Muscle of leg (tissue), 11 donors: Measurements from ENCODE around the gene NDUFAF5. TPM values are rescaled to one million over a fixed set of nuclear protein-coding genes. Genes with fewer than 3 reads are reported as not detected.

Experiments used
- DNase-seq: peaks from one replicate; pipeline ENCODE4 v3.0.0; 2013
- H3K27ac ChIP-seq: one replicate; pipeline ENCODE4 v1.5.1; 2013; ENCODE audit warnings: mild to moderate bottlenecking, low read length, control low read depth
- H3K27me3 ChIP-seq: one replicate; pipeline ENCODE4 v1.6.1; 2013; ENCODE audit warnings: low read length; ENCODE audit not compliant: control insufficient read depth, insufficient read depth
- H3K36me3 ChIP-seq: one replicate; pipeline ENCODE4 v1.6.1; 2013; ENCODE audit warnings: low read length; ENCODE audit not compliant: control insufficient read depth, insufficient read depth
- H3K4me1 ChIP-seq: one replicate; pipeline ENCODE4 v1.6.1; 2013; ENCODE audit warnings: low read length; ENCODE audit not compliant: control insufficient read depth, insufficient read depth
- H3K4me3 ChIP-seq: one replicate; pipeline ENCODE4 v1.5.1; 2013; ENCODE audit warnings: low read length, control low read depth
- H3K9me3 ChIP-seq: replicated peaks from 2 replicates; pipeline ENCODE4 v1.6.1; 2013; ENCODE audit warnings: low read depth, low read length; ENCODE audit not compliant: control insufficient read depth
- WGBS: methylation state at CpG from one replicate; pipeline ENCODE4 v1.1.5; 2013; ENCODE audit warnings: missing lambda C conversion rate; ENCODE audit not compliant: insufficient coverage; 5-methylcytosine and 5-hydroxymethylcytosine counted together
- polyA plus RNA-seq, 8 donors: library from polyadenylated mRNA; unstranded; fragments of 120-200 nt; gene quantifications; one replicate each; pipeline versions ENCODE4 v1.2.1 to v1.2.3, GENCODE V29; 2013; ENCODE audit warnings: inconsistent platforms in 1 of 8, low replicate concordance in 1 of 8; ENCODE audit not compliant: insufficient read length in 8 of 8, insufficient read depth in 1 of 8
- total RNA-seq: library from RNA; stranded (reverse); fragments of 120-200 nt; gene quantifications from one replicate; pipeline ENCODE4 v1.2.4, GENCODE V29; 2013

Gene NDUFAF5
- total and polyA plus RNA-seq, 9 donors = 14.0 to 26.0 (median 17.9) TPM

GRCh38 chr20:13839421-13840092 lies 54.7 kb downstream of the NDUFAF5 start:
- no peak overlapping the region for H3K4me3 ChIP-seq
- H3K4me1 ChIP-seq = no peaks in the 10 kb centered on the region
- no peak overlapping the region for H3K27ac ChIP-seq
- peaks cover 2% of the 10 kb centered on the region for H3K27me3 ChIP-seq
- no peaks in the 10 kb centered on the region for H3K36me3 ChIP-seq
- H3K9me3 ChIP-seq = no peaks in the 10 kb centered on the region
- WGBS = 53% methylated on average over 4 of the region's 4 CpGs
- DNase-seq = no peak

GRCh38 chr20:13840093-13840465 lies 55.3 kb downstream of the NDUFAF5 start:
- H3K9me3 ChIP-seq = no peaks in the 10 kb centered on the region
- 67% methylated on average over 3 of the region's 4 CpGs for WGBS
- no peak overlapping the region for H3K4me3 ChIP-seq
- H3K27me3 ChIP-seq = peaks cover 2% of the 10 kb centered on the region
- no peak overlapping the region for H3K27ac ChIP-seq
- DNase-seq = no peak
- H3K36me3 ChIP-seq = no peaks in the 10 kb centered on the region
- H3K4me1 ChIP-seq = no peaks in the 10 kb centered on the region

- peaks cover 2% of the 10 kb centered on the region for H3K27me3 ChIP-seq
- WGBS = 100% methylated on average over 1 of the region's 3 CpGs
- H3K4me3 ChIP-seq = no peak overlapping the region
- no peaks in the 10 kb centered on the region for H3K9me3 ChIP-seq
- H3K4me1 ChIP-seq = no peaks in the 10 kb centered on the region
- H3K36me3 ChIP-seq = no peaks in the 10 kb centered on the region
- DNase-seq = no peak
- no peak overlapping the region for H3K27ac ChIP-seq
These were observed 56.4 kb downstream of the NDUFAF5 start for GRCh38 chr20:13841206-13841605.

GRCh38 chr20:13844296-13844695 lies 59.5 kb downstream of the NDUFAF5 start:
- H3K36me3 ChIP-seq = no peaks in the 10 kb centered on the region
- no CpG with 5 or more reads among the region's 4 CpGs for WGBS
- no peak for DNase-seq
- H3K27ac ChIP-seq = no peak overlapping the region
- no peak overlapping the region for H3K4me3 ChIP-seq
- no peaks in the 10 kb centered on the region for H3K4me1 ChIP-seq
- peaks cover 2% of the 10 kb centered on the region for H3K27me3 ChIP-seq
- H3K9me3 ChIP-seq = no peaks in the 10 kb centered on the region

GRCh38 chr20:13851279-13851678 lies 66.5 kb downstream of the NDUFAF5 start:
- Histone ChIP-seq H3K27me3 (no peaks in the 10 kb centered on the region), H3K27ac (no peak overlapping the region), H3K36me3 (no peaks in the 10 kb centered on the region), H3K4me3 (no peak overlapping the region), H3K9me3 (no peaks in the 10 kb centered on the region), H3K4me1 (no peaks in the 10 kb centered on the region)
- no peak for DNase-seq
- no CpG with 5 or more reads among the region's 2 CpGs for WGBS

- Histone ChIP-seq H3K36me3 (no peaks in the 10 kb centered on the region), H3K4me1 (no peaks in the 10 kb centered on the region), H3K27ac (no peak overlapping the region), H3K27me3 (no peaks in the 10 kb centered on the region), H3K9me3 (no peaks in the 10 kb centered on the region), H3K4me3 (no peak overlapping the region)
- no peak for DNase-seq
- no CpG with 5 or more reads among the region's 1 CpG for WGBS
These were observed 67.5 kb downstream of the NDUFAF5 start for GRCh38 chr20:13852306-13852705.

GRCh38 chr20:13855613-13856012 lies 70.8 kb downstream of the NDUFAF5 start:
- no peak for DNase-seq
- Histone ChIP-seq H3K9me3 (no peaks in the 10 kb centered on the region), H3K27ac (no peak overlapping the region), H3K4me3 (no peak overlapping the region), H3K27me3 (no peaks in the 10 kb centered on the region), H3K4me1 (no peaks in the 10 kb centered on the region), H3K36me3 (no peaks in the 10 kb centered on the region)
- WGBS = 86% methylated on average over 1 of the region's 4 CpGs

GRCh38 chr20:13856354-13856753 lies 71.5 kb downstream of the NDUFAF5 start:
- no peak overlapping the region for H3K27ac ChIP-seq

GRCh38 chr20:13857304-13857703 lies 72.5 kb downstream of the NDUFAF5 start:
- no CpG with 5 or more reads among the region's 3 CpGs for WGBS
- H3K4me3 ChIP-seq = no peak overlapping the region

More at GRCh38 chr20:13856354-13856753, 71.5 kb downstream of the NDUFAF5 start:
- Histone ChIP-seq H3K27me3 (no peaks in the 10 kb centered on the region), H3K36me3 (no peaks in the 10 kb centered on the region), H3K4me3 (no peak overlapping the region), H3K4me1 (no peaks in the 10 kb centered on the region), H3K9me3 (no peaks in the 10 kb centered on the region)
- no CpG with 5 or more reads among the region's 4 CpGs for WGBS
- no peak for DNase-seq

GRCh38 chr20:13857961-13858360 lies 73.1 kb downstream of the NDUFAF5 start:
- no peaks in the 10 kb centered on the region for H3K9me3 ChIP-seq
- H3K4me1 ChIP-seq = no peaks in the 10 kb centered on the region
- H3K27ac ChIP-seq = no peak overlapping the region
- peak; percentile 18 for DNase-seq
- H3K36me3 ChIP-seq = no peaks in the 10 kb centered on the region
- H3K27me3 ChIP-seq = no peaks in the 10 kb centered on the region
- H3K4me3 ChIP-seq = no peak overlapping the region
- WGBS = 68% methylated on average over 5 of the region's 7 CpGs

More at GRCh38 chr20:13857304-13857703, 72.5 kb downstream of the NDUFAF5 start:
- Histone ChIP-seq H3K27ac (no peak overlapping the region), H3K36me3 (no peaks in the 10 kb centered on the region), H3K4me1 (no peaks in the 10 kb centered on the region), H3K27me3 (no peaks in the 10 kb centered on the region), H3K9me3 (no peaks in the 10 kb centered on the region)
- DNase-seq = no peak

GRCh38 chr20:13858439-13858838 lies 73.6 kb downstream of the NDUFAF5 start:
- H3K36me3 ChIP-seq = no peaks in the 10 kb centered on the region
- H3K27me3 ChIP-seq = no peaks in the 10 kb centered on the region
- 100% methylated on average over 1 of the region's 5 CpGs for WGBS
- no peak for DNase-seq
- no peaks in the 10 kb centered on the region for H3K9me3 ChIP-seq
- H3K27ac ChIP-seq = no peak overlapping the region
- H3K4me3 ChIP-seq = no peak overlapping the region
- H3K4me1 ChIP-seq = no peaks in the 10 kb centered on the region
